ENCODE results near the gene PXDN.

DNA sequence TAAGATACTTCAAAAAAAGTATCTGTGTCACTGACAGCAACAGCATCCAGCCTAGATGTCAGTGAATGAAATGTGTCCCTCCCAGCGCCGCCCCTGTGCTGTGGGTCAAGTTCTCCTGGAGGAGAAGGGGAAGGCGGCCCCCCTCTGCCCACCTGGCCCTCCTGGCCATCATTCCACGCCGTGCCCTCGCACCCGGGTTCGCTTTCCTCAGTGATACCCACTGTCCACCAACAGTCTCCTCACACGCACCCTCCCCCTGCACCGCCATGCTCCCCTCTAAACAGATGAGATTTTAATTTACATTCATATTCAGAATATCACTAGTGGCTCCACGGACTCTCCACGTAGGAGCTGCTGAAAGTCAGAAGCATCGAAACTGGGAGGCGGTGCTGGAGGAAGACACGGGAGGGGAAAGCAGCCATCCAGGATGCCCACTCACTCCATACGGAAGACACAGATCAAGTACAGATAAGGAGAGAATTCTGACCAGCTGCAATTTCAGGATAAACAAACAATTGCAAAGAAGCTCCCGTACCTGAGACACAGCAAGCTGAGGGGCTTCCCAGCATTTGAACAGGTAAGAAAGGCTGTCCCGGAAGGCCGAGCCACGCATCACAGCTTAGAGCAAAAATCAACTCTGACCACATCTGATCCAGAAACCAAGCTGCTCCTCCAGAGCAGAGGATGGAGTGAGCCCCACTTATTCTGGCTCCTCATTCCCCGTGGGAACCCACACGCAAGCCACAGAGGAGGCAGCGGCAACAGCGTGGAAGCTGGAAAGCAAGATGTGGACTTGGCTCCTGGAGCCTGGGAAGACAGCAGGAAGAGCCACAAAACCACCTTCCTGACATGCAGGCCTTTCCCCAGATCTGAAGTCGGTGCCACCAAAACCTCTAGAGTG is 49.7 kb downstream of the PXDN start:
- TF ChIP-seq, protein P1, sequence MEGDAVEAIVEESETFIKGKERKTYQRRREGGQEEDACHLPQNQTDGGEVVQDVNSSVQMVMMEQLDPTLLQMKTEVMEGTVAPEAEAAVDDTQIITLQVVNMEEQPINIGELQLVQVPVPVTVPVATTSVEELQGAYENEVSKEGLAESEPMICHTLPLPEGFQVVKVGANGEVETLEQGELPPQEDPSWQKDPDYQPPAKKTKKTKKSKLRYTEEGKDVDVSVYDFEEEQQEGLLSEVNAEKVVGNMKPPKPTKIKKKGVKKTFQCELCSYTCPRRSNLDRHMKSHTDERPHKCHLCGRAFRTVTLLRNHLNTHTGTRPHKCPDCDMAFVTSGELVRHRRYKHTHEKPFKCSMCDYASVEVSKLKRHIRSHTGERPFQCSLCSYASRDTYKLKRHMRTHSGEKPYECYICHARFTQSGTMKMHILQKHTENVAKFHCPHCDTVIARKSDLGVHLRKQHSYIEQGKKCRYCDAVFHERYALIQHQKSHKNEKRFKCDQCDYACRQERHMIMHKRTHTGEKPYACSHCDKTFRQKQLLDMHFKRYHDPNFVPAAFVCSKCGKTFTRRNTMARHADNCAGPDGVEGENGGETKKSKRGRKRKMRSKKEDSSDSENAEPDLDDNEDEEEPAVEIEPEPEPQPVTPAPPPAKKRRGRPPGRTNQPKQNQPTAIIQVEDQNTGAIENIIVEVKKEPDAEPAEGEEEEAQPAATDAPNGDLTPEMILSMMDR (IDR thresholded peaks at IDR 0.05), result no peak
- no peak for TF ChIP-seq POLR2A (IDR thresholded peaks at IDR 0.05)
- TF ChIP-seq POLR2AphosphoS5 (IDR thresholded peaks at IDR 0.05), result no peak
- no peak for TF ChIP-seq EP300 (IDR thresholded peaks at IDR 0.05)

Measured in suprapubic skin (tissue), 4 donors.